Activated CD4-positive, CD25-positive, alpha-beta regulatory T cell treated with anti-CD3 and anti-CD28 coated beads, Interleukin-2, amount 50 U/mL, for 24 hours (primary cell): ENCODE results near the gene KDM6B.
"Not testable (repeated sequence)": the region's sequence is repeated elsewhere in the genome, so short reads cannot be mapped to it uniquely, and the experiment has no call there.

Experiments
- ATAC-seq, 2 donors: fragments of 150-1000 bp; cut with Tn5 transposase; one replicate each; pipeline ENCODE4 v1.10.0; 2021; ENCODE audit warnings: mild to moderate bottlenecking in 1 of 2, moderate library complexity in 1 of 2

The KDM6B gene

DNA sequence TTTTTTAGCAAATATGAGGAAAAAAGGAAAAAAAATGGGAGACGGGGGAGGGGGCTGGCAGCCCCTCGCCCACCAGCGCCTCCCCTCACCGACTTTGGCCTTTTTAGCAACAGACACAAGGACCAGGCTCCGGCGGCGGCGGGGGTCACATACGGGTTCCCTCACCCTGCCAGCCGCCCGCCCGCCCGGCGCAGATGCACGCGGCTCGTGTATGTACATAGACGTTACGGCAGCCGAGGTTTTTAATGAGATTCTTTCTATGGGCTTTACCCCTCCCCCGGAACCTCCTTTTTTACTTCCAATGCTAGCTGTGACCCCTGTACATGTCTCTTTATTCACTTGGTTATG is 19.6 kb downstream of the KDM6B start:
- ATAC-seq = no peak

DNA sequence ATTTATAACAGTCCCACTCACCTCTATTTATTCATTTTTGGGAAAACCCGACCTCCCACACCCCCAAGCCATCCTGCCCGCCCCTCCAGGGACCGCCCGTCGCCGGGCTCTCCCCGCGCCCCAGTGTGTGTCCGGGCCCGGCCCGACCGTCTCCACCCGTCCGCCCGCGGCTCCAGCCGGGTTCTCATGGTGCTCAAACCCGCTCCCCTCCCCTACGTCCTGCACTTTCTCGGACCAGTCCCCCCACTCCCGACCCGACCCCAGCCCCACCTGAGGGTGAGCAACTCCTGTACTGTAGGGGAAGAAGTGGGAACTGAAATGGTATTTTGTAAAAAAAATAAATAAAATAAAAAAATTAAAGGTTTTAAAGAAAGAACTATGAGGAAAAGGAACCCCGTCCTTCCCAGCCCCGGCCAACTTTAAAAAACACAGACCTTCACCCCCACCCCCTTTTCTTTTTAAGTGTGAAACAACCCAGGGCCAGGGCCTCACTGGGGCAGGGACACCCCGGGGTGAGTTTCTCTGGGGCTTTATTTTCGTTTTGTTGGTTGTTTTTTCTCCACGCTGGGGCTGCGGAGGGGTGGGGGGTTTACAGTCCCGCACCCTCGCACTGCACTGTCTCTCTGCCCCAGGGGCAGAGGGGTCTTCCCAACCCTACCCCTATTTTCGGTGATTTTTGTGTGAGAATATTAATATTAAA is 20.2 kb downstream of the KDM6B start:
- no peak for ATAC-seq

DNA sequence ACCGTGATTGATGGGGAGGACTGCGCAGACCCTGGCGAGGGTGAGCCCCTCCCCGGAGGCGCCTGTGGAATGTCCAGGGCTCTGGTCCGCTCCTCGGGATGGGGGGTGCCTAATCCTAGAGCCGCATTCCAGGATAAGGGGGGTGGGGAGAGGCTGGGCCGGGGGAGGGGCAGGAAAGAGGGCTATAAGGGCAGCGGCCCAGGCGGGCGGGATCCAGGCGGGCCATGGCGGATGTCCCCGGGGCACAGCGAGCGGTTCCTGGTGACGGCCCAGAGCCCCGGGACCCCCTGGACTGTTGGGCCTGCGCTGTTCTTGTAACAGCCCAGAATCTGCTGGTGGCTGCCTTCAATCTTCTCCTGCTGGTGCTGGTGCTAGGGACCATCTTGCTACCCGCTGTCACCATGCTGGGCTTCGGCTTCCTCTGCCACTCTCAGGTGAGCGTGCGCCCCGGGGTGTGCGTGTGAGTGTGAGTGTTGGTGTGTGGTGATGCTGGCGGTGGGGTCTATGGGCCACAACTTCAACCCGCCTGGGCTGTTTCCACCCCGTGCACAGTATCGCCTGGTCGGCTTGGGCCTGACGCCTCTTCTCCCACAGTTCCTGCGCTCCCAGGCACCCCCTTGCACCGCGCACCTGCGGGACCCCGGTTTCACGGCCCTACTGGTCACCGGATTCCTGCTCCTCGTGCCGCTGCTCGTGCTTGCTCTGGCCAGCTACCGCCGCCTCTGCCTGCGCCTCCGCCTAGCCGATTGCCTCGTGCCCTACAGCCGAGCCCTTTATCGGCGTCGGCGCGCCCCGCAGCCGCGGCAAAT is 21.0 kb downstream of the KDM6B start, which contains the start of gene TMEM88:
Gene TMEM88, plus strand, starts transcription at position 216 of the 809 bp plus-strand sequence. Its CDS starts 9 bp downstream, at position 225.
- ATAC-seq = no peak

DNA sequence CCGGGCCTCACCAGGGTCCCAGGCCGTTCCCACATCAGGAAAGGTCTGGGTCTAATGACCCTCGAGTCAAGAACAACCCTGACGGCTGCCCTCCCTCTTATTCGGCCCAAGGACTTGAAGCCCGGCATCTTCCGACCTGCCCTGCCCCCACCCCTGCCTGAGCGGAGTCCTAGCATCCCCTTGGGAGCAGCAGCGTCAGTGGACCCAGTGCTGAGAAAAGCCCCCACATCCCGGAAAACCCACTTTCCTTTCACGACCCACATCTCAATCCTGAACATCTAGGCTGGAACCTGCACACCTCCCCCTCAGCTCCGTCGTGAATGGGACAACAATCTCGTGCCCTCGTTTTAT is 21.6 kb downstream of the KDM6B start:
- no peak for ATAC-seq

DNA sequence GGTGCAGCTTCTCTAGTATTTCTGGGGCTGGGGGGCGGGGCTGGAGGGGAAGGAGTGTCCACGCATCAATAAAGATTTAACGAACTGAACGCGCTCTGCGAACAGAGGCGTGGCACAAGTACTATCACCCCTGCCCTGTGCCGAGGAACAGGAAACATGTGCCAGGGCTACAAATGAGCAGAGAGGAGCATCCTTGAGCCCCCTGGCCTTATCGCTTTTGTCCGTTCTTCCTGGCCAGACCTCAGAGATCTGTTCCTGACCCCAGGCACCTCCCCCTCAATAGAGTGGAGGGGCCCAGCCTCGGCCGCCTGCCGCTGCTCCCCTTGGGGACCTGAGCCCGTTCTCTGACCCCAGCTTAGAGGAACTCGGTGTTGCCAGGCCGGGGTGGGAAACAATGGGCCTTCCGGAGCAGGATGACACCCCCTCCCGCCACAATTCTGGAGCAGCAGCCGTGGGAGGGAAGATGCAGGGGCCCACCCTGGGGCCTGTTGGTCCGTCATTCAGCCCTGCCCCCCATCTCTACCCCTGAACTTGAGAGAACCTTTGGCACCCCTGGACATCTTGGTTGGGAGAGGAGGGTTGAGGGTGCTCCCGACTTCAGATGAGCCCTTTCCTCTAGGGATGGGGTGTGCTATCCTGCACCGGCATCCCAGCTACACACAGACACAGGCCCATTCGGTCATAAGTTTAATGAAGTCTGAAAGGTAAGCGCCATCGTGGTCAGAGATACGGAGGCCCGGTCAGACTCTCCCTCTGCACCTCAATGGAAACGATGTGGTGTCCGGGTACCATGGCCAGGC is 22.2 kb downstream of the KDM6B start:
- ATAC-seq = no peak

DNA sequence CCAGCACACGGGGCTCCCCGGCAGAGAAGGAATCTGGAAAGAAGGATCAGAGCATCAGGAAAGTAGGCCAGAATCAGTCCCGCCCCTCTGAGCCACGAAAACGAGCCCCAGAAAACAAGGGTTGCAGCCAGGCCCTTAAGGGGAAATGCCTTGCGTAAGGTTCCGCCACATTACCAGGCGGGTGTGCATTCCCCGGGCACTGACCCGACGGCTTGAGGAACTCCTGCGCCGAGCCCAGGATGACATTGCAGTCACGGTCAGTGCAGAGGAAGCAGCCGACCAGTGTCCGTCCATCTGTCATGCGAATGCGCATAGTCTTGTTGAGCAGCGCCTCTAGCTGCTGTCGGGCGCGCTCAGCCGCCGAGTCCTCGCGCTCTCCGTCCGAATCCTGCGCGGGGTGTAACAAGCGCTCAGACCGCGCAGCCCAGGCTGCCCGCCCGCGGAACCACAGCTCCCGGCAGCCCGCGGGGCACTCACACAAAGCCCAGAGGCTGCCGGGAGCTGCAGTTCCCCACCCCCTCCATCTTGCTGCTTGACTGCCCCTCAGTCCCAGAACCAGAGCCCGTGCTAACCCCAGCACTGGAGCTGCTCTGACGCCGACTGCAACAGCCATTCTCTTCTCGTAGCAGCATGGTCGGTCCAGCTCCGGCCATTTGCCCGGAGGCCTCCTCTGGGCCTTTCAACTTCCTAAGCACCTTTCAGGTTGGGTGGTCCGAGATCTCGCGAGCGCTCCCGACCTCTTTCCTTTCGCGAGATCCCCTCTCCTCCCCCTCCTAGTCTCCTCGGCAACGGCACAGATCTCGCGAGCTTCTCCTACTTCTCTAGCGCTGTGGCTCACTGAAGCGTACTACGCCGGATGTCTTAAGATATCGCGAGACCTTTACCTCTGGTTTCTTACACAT is 23.0 kb downstream of the KDM6B start, which contains the start of gene NAA38:
Gene NAA38, minus strand, starts transcription at position 749 of the 902 bp plus-strand sequence. Its CDS starts 96 bp downstream, at position 653.
- ATAC-seq = peak; percentile 87 to 91

DNA sequence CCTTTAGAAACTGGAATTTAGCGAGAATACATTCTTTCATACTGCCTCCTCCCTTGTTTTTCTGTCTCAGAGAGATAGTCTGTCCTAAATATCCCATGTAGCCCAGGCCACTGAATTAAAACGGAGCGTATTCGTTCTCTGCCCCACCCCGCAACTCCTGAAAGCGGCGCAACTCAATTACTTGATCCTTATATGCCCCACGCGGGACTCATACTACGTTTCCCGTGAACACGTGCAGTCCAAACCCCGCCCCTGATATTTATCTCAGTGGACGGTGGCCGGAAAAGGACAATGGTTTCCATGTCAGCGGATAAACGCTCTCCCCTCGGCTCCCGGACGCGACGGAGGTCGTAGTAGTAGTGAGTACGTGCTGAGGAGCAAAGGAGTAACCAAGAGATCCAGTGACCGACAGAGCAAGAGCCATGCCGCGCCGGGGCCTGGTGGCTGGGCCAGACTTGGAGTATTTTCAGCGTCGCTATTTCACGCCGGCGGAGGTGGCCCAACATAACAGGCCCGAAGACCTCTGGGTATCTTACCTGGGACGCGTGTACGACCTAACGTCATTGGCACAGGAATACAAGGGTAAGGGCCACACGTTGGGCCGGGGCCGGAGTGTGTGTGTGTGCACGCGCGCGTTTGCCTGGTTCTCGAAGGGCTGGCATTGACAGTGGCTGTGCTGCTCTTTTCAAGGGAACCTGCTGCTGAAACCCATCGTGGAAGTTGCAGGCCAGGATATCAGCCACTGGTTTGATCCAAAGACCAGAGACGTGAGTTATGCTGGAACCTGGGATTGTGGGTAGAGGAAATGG is 23.9 kb downstream of the KDM6B start, which contains the start of gene CYB5D1:
Gene CYB5D1, plus strand, starts transcription at position 291 of the 809 bp plus-strand sequence. Its CDS starts 132 bp downstream, at position 423.
- ATAC-seq = peak; percentile 47 to 54

DNA sequence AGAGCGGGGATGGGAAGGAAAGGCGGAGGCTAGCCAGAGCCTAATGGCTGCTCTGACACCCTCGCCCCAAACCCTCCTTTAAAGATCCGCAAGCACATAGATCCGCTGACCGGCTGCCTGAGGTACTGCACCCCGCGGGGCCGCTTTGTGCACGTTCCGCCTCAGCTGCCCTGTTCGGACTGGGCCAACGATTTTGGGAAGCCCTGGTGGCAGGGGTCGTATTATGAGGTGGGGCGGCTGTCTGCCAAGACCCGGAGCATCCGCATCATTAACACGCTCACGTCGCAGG is 24.4 kb downstream of the KDM6B start:
- no peak for ATAC-seq

DNA sequence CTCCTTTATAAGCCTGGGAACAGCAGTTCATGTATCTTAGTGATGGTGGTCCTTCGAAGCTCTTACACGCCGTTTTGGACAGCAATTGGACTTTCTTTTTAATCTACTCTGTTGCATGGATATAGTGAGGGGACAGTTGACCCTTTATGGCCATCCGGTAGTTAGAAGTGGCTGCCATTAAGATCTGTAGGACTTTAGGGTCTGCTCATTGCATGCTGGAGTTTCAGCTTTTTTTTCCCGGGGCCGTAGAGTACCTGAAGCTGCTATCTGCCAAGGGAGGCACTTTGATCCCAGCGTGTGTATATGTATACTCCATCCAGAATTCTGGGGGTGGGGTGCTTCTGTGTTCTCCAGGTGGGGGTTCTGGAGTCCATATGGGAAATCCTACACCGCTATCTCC is 25.0 kb downstream of the KDM6B start:
- ATAC-seq = no peak

DNA sequence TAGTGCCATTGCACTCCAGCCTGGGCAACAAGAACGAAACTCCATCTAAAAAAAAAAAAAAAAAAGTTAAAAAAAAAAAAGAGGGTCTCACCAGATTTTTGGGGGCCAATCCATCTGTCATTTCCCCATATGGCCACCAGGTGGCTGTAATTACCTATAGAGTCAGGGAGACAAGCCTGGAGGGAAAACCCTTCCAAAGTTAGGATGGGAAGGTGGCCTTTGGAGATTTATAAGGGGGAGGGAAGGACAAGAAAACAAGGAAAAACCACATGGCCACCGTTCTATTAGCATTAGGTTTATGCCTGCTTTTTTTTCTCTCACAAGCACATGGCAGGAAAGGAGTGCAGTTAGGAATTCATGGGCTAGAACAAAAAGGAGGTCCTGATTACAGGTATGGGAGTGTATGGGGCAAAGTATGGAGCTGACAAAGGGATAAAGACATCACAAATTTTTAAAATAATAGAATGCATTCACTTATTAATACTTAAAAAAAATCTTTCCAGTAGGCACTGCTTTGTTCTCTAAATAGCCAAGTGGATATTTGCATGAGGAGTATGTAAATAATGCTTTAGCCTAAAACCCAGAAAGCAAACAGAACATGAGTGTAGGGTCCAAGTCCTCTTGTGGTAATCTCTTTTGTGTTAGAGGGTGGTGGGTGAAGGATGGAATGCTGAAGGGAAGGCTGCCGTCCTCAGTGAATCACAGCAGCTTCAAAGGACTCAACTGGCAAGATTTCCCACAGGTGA is 28.8 kb downstream of the KDM6B start:
- ATAC-seq = no peak

DNA sequence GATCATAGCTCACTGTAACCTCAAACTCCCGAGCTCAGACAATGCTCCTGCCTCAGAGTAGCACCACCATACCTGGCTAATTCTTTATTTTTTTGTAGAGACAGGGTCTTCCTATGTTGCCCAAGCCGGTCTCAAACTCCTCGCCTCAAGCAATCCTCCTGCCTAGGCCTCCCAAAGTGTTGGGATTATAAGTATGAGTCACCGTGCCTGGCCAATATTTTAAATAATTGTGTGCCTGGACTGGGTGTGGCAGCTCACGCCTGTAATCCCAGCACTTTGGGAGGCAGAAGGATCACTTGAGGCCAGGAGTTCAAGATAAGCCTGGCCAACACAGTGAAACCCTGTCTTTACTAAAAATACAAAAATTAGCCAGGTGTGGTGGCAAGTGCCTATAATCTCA is 30.4 kb downstream of the KDM6B start:
- ATAC-seq = not testable (repeated sequence)

DNA sequence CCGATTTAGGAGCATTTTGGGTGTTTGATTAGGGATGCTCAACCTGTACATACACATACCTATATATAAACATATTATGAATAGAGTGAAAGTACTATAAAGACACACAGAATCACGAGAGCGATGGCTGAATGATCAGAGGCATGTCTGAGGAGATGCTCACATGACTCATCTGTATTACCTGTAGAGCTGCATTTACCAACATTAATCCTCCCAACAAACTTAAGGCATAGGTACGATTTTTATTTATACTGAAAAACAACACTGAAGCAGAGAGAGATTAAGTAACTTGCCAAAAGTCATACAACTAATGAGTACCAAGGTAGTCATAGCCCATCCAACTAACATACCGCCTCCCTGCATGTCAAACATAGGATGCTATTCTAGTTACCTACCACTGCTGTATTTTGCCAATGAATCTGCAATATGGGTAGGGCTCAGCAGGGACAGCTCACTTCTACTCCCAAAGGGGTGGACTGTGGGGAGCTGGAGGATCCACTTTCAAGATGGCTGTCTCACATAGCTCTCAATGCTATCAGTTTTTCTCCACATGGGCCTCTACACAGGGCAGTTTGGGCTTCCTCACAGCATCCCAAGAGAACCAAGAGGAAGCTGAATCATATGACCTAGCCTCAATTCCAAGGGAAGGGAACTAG is 31.1 kb downstream of the KDM6B start:
- ATAC-seq = no peak

DNA sequence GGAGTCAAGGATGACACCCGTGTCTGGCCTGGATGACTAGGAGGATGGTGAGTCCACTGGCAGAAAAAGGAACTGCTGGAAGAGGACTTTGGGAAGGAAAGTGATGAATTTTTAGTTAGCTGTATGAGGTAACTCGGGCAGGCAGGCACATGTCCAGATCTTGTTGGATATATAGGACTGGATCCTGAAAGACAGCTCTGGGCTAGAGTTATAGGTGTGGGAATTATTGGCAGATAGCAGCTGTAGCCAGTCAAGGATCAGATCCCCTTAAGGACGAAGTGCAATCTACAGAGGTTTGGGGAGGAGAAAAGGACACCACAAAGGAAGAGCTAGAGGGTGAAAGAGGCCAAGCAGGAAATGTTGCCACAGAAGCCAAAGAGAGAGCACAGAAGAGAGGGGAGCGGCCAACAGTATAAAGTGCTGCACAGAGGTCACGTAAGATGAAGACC is 33.9 kb downstream of the KDM6B start:
- no peak for ATAC-seq

DNA sequence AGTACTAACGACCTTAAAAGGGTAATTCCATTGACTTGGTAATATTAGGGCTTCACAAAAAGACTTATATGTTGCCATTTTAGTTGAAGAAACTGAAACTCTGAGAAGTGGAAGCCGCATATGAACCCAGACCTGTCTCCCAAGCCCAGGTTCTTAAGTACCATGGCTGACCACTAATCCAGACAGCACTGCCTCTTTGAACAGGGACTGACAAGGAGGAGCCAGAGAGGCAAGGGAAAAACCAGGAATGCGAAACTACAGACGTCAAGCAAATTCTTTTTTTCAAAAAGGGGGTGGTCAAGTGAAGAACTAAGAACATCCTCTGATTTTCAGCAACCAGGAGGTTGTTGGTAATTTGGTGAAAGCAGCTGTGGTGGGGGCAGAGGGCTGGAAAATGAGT is 39.0 kb downstream of the KDM6B start:
- no peak for ATAC-seq

DNA sequence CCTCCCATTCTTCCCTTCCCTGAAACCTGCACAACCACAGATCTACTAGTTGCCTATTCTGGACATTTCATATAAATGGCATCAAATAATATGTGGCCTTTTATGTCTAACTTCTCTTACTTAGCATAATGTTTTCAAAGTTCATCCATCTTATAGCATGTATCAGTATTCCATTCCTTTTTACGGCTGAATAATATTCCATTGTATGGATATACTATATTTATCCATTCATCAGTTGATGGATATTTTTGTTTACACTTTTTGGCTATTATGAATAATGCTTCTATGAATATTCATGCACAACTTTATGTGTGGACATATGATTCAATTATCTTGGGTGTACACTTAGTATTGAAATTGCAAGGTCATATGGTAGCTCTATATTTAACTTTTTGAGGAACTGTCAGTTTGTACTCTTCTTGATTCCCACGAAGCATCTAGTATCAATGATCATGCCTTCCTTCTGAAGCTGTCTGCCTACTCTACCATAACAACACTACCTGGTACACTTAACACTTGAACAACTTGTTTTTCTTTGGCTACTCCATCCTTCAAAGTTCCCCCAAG is 41.9 kb downstream of the KDM6B start:
- no peak for ATAC-seq

DNA sequence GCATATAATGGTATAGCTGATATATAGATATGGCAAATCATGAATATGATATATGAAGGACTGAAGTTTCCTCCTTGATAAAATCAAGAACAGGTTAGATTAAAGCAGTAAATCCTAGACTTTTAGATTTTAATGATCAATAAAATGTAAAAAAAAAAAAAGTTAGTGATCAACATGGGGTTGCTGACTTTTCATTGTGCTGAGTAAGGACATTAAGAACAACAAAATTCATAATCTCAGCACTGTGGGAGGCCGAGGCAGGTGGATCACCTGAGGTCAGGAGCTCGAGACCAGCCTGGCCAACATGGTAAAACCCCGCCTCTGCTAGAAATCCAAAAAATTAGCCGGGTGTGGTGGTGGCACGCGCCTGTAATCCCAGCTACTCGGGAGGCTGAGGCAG is 44.2 kb downstream of the KDM6B start:
- ATAC-seq = no peak

DNA sequence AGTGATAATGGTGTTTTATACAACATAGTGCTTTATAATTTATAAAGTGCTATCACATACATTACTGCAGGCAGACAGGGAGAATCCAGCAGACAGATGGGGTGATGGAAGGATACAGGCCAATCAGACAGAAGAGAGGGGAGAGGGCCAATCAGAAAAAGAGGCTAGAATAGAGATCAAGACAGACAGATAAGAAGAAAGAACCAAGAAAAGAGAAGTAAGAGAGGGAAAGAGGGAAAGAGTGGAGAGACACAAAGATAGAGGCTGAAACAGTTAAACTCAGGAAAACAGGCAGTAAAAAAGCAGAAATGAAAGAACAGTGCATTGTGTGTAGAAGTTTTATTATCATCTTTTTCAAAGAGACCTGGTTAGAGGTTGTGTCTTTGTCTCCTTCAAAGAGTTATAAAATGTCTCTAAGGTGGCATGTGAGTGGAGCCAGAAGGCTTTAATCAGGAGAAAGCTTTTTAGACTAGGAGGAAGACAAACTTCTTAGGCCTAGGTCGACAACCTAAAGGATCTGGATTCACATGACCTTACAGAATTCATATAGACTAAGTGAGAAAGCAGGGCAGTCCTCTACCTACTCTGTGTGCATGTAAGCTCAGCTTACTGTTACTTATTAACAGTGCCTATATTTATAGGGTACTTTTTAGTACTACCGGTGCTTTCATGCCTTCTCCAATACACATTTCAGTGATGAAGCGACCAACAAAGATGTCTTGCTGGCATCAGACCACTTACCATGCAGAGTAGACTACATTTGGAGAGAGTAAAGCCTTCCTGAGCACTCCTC is 46.3 kb downstream of the KDM6B start:
- ATAC-seq = no peak

DNA sequence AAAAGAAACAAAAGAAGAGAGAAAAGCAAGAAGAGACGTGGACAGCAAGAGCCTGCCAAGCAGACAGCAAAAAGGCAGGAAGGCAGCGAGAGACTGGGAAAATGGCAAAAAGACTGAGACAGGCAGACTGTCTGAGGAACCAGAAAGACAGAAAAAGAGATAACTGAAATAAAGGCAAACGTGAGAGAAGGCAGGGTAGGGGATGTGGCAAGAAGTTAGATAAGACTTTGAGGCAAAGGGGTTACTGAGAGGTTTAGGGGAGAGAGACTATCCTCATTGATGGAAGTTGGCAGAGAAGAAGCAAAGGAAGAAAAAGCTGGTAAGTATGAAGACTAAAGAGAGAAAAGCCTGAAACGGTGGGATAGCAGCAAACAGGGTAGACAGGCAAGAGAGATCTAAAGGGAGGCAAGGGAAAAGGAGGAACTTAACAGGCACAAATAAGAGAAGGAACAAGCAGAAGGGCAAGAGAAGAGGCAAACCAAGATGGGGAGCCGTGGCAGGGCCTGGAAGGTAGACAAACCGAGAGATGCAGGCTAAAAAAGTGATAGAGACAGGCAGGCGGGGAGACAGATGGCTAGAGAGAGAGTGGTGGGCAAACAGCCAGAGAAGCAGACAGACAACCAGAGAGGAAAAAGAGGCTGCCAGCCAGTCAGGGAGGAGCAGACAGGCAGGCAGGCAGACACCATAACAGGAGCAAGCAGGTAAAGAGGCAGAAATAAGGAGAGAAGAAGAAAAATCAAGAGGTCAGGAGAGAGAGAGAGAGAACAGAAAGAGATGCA is 47.4 kb downstream of the KDM6B start:
- no peak for ATAC-seq
